ENCODE results near the gene LPAR3.

LPAR3 gene

DNA sequence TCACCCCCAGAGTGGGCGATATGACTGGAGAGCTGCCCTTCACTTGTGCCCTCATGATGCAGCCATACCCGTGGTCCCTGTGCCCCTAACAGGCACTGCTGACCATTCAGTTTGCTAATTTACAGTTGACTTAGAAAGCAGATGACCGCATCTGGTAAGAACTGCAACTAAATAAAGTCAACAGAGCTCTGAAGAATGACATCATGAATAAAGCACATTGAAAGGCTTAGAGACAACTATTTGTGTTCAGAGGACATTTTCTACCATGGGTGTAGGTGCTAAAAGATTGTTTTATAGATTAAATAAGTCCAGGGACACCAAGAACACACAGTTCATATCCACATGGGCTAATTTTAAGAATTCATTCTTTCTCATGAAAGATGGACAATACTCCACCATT is 65.5 kb downstream of the LPAR3 start:
- no peaks in the 10 kb centered on the region for H3K4me1 ChIP-seq (ENCODE audit: control insufficient read depth, insufficient read depth, low read length)
- TF ChIP-seq ZNF571 (tag by site-specific recombination; IDR thresholded peaks at IDR 0.05) (no peak), ZNF629 (tag by site-specific recombination; IDR thresholded peaks at IDR 0.05) (peak; percentile 65), ZNF670 (tag by site-specific recombination; IDR thresholded peaks at IDR 0.05; ENCODE audit: low read depth) (no peak), ZNF701 (tag by site-specific recombination; IDR thresholded peaks at IDR 0.05) (no peak), ZNF660 (tag by site-specific recombination; IDR thresholded peaks at IDR 0.05) (no peak), ZNF843 (tag by site-specific recombination; IDR thresholded peaks at IDR 0.05) (no peak), ZBTB21 (tag by site-specific recombination; IDR thresholded peaks at IDR 0.05) (no peak)
- TF ChIP-seq, protein P1, sequence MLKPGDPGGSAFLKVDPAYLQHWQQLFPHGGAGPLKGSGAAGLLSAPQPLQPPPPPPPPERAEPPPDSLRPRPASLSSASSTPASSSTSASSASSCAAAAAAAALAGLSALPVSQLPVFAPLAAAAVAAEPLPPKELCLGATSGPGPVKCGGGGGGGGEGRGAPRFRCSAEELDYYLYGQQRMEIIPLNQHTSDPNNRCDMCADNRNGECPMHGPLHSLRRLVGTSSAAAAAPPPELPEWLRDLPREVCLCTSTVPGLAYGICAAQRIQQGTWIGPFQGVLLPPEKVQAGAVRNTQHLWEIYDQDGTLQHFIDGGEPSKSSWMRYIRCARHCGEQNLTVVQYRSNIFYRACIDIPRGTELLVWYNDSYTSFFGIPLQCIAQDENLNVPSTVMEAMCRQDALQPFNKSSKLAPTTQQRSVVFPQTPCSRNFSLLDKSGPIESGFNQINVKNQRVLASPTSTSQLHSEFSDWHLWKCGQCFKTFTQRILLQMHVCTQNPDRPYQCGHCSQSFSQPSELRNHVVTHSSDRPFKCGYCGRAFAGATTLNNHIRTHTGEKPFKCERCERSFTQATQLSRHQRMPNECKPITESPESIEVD (tag by site-specific recombination; IDR thresholded peaks at IDR 0.05) = peak; percentile 32; the same call in 1 of the 2 replicates
- TF ChIP-seq, protein P2, sequence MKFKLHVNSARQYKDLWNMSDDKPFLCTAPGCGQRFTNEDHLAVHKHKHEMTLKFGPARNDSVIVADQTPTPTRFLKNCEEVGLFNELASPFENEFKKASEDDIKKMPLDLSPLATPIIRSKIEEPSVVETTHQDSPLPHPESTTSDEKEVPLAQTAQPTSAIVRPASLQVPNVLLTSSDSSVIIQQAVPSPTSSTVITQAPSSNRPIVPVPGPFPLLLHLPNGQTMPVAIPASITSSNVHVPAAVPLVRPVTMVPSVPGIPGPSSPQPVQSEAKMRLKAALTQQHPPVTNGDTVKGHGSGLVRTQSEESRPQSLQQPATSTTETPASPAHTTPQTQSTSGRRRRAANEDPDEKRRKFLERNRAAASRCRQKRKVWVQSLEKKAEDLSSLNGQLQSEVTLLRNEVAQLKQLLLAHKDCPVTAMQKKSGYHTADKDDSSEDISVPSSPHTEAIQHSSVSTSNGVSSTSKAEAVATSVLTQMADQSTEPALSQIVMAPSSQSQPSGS (tag by site-specific recombination; IDR thresholded peaks at IDR 0.05; ENCODE audit: low read depth) = peak; percentile 88
- H3K9me3 ChIP-seq (ENCODE audit: control insufficient read depth, insufficient read depth, low read depth, low read length) = no peaks in the 10 kb centered on the region
- H3K36me3 ChIP-seq (ENCODE audit: control insufficient read depth in 2 of 2, insufficient read depth in 1 of 2, low read length in 2 of 2) = no peaks in the 10 kb centered on the region
- ChIA-PET POLR2A (no interaction called here), CTCF (interaction anchor here (0.5 to 1.6 kb wide), 2 partner anchors 34 to 207 kb away, joined by 4 read pairs; no protein-coding TSS in a partner anchor)
- no peak overlapping the region for H3K27ac ChIP-seq (ENCODE audit: extremely low read depth, low read depth, low read length)
- H3K4me3 ChIP-seq (ENCODE audit: low read depth, low read length) = no peak overlapping the region

DNA sequence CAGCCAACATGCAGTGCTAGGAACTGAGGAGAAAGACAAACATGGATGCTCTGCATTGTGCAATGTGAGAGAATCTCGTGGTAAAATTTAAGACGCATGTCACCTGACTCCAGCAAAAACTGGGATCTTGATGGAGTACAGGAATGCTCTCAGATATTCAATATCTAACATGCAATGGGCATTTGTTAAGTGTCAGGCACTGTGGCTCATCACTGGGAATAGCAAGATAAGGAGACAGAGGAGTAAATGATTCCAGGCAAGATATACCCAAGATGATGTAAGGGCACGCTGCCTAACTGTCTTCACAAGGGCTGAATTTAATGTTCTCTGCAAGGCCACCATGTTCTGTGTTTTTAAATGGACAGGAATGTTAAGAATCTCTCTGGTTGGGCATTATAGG is 67.8 kb downstream of the LPAR3 start:
- no peak overlapping the region for H3K27ac ChIP-seq (ENCODE audit: extremely low read depth, low read depth, low read length)
- POLR2A ChIA-PET = no interaction called here
- H3K4me1 ChIP-seq (ENCODE audit: control insufficient read depth, insufficient read depth, low read length) = no peaks in the 10 kb centered on the region
- H3K36me3 ChIP-seq (ENCODE audit: control insufficient read depth in 2 of 2, insufficient read depth in 1 of 2, low read length in 2 of 2) = no peaks in the 10 kb centered on the region
- TF ChIP-seq, protein P3, sequence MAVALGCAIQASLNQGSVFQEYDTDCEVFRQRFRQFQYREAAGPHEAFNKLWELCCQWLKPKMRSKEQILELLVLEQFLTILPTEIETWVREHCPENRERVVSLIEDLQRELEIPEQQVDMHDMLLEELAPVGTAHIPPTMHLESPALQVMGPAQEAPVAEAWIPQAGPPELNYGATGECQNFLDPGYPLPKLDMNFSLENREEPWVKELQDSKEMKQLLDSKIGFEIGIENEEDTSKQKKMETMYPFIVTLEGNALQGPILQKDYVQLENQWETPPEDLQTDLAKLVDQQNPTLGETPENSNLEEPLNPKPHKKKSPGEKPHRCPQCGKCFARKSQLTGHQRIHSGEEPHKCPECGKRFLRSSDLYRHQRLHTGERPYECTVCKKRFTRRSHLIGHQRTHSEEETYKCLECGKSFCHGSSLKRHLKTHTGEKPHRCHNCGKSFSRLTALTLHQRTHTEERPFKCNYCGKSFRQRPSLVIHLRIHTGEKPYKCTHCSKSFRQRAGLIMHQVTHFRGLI (tag by site-specific recombination; IDR thresholded peaks at IDR 0.05) = peak; percentile 25; the same call in 1 of the 2 replicates
- no peak for TF ChIP-seq IKZF3 (tag by site-specific recombination; IDR thresholded peaks at IDR 0.05)
- H3K4me3 ChIP-seq (ENCODE audit: low read depth, low read length) = no peak overlapping the region
- no peaks in the 10 kb centered on the region for H3K9me3 ChIP-seq (ENCODE audit: control insufficient read depth, insufficient read depth, low read depth, low read length)
- CTCF ChIA-PET = no interaction called here

DNA sequence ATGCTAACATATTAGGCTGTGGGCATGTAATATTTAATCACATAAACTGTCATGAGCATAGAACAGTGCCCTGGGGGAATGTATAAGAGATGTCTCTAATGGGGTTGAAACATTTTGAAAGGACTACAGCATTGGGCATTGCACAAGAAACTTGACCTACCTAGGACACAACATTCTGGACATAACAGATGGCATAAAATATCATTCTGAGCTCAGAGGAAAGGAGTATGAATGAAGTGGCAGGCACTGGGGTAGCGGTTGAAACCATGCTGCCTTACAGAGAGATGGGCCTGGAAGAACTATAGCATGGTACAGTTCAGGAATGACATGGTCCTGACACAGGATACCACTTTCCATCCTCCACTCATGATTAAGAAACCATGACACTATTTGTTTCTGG is 69.0 kb downstream of the LPAR3 start:
- TF ChIP-seq, protein P4, sequence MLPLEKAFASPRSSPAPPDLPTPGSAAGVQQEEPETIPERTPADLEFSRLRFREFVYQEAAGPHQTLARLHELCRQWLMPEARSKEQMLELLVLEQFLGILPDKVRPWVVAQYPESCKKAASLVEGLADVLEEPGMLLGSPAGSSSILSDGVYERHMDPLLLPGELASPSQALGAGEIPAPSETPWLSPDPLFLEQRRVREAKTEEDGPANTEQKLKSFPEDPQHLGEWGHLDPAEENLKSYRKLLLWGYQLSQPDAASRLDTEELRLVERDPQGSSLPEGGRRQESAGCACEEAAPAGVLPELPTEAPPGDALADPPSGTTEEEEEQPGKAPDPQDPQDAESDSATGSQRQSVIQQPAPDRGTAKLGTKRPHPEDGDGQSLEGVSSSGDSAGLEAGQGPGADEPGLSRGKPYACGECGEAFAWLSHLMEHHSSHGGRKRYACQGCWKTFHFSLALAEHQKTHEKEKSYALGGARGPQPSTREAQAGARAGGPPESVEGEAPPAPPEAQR (tag by site-specific recombination; IDR thresholded peaks at IDR 0.05) = no peak
- no peak for TF ChIP-seq ZNF701 (tag by site-specific recombination; IDR thresholded peaks at IDR 0.05)
- TF ChIP-seq ZNF184 (tag by site-specific recombination; IDR thresholded peaks at IDR 0.05) = no peak
- TF ChIP-seq, protein P2 (tag by site-specific recombination; IDR thresholded peaks at IDR 0.05; ENCODE audit: low read depth) = no peak
- no peak for TF ChIP-seq ZNF623 (tag by site-specific recombination; IDR thresholded peaks at IDR 0.05)
- TF ChIP-seq YY1 (tag by site-specific recombination; IDR thresholded peaks at IDR 0.05) = no peak
- TF ChIP-seq SCRT2 (tag by site-specific recombination; IDR thresholded peaks at IDR 0.05) = no peak
- TF ChIP-seq, protein P5, sequence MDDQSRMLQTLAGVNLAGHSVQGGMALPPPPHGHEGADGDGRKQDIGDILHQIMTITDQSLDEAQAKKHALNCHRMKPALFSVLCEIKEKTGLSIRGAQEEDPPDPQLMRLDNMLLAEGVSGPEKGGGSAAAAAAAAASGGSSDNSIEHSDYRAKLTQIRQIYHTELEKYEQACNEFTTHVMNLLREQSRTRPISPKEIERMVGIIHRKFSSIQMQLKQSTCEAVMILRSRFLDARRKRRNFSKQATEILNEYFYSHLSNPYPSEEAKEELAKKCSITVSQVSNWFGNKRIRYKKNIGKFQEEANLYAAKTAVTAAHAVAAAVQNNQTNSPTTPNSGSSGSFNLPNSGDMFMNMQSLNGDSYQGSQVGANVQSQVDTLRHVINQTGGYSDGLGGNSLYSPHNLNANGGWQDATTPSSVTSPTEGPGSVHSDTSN (CRISPR knock-in tag; IDR thresholded peaks at IDR 0.05) = no peak
- H3K36me3 ChIP-seq (ENCODE audit: control insufficient read depth in 2 of 2, insufficient read depth in 1 of 2, low read length in 2 of 2) = no peaks in the 10 kb centered on the region
- H3K4me3 ChIP-seq (ENCODE audit: low read depth, low read length) = no peak overlapping the region
- no peak overlapping the region for H3K27ac ChIP-seq (ENCODE audit: extremely low read depth, low read depth, low read length)
- POLR2A ChIA-PET = no interaction called here
- H3K9me3 ChIP-seq (ENCODE audit: control insufficient read depth, insufficient read depth, low read depth, low read length) = no peaks in the 10 kb centered on the region
- no peaks in the 10 kb centered on the region for H3K4me1 ChIP-seq (ENCODE audit: control insufficient read depth, insufficient read depth, low read length)
- CTCF ChIA-PET = interaction anchor here (1.0 kb wide), 1 partner anchor 70 kb away, joined by 3 read pairs; no protein-coding TSS in a partner anchor
